ENCODE data around the gene FHAD1. TPM values are rescaled to one million over a fixed set of nuclear protein-coding genes. Genes with fewer than 3 reads are reported as not detected.
A peak's percentile ranks its signal among the peaks of the same experiment; 100 is the strongest.

The FHAD1 gene
- total RNA-seq, 3 donors from 2014 or later (not counting 1 experiment from before 2014, with no cell fraction given): 0.72 to 1.9 (median 1.7) TPM

DNA sequence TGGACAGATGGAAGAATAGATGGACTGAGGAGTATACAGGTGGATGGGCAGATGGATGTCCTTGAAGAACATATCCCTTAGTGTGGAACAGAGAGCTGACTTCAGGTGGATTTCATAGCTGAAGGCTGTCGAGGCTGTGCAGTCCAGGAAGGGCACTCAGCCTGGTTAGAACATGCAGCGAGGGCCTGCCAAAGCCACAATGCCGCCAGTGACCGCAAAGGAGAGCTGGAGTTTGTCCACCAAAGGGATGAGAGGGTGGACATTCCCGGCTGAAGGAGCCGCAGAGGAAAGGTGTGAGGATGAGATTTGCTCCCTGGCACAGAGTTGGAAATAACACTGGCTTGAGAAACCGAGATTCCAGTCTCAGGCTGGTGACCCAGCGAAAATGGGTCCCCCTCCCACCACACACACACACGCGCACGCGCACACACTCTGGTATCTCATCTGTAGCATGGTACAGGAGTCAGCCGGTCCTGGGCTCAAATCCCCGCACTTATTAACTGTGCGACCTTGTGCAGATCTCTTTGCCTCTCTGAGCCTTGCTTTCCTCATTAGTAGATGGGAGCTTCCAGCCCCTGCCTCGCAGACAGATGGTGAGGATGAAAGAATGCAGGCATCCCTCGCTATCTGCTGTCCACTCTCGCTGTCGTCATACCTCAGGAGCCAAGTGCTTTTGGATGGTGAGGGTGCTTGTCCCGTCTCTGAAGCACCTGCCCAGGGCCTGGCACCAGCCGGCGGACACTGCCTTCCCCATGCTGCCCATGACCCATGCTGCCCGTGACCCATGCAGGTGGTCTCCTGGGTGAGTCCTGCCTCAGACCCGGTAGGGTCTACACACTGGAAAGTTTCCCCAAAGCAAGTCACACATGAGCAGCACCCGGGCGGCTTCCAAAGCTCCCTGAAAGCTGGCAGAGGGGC is 135.8 kb downstream of the FHAD1 start:
- TF ChIP-seq, protein P1, sequence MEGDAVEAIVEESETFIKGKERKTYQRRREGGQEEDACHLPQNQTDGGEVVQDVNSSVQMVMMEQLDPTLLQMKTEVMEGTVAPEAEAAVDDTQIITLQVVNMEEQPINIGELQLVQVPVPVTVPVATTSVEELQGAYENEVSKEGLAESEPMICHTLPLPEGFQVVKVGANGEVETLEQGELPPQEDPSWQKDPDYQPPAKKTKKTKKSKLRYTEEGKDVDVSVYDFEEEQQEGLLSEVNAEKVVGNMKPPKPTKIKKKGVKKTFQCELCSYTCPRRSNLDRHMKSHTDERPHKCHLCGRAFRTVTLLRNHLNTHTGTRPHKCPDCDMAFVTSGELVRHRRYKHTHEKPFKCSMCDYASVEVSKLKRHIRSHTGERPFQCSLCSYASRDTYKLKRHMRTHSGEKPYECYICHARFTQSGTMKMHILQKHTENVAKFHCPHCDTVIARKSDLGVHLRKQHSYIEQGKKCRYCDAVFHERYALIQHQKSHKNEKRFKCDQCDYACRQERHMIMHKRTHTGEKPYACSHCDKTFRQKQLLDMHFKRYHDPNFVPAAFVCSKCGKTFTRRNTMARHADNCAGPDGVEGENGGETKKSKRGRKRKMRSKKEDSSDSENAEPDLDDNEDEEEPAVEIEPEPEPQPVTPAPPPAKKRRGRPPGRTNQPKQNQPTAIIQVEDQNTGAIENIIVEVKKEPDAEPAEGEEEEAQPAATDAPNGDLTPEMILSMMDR (IDR thresholded peaks at IDR 0.05): no peak
- 95% methylated on average over 26 of the region's 26 CpGs for WGBS (ENCODE audit: insufficient coverage)
- no peaks in the 10 kb centered on the region for H3K27me3 Mint-ChIP-seq (ENCODE audit: low read depth in 2 of 2)
- H3K4me3 Mint-ChIP-seq: peak overlapping the region; percentile 1
- peak overlapping the region in 1 of 2 donors; percentile 7 for H3K27ac Mint-ChIP-seq
- intact Hi-C loops (cut with micrococcal nuclease): loop anchor here (5.0 kb wide), 2 partner anchors 34 to 36 kb away; no protein-coding TSS in a partner anchor
- peaks cover 34 to 59% of the 10 kb centered on the region in 2 donors for H3K4me1 Mint-ChIP-seq
- Histone ChIP-seq H3K4me1 (ENCODE audit: control insufficient read depth, insufficient read depth, low read length) (peaks cover 38% of the 10 kb centered on the region), H3K4me3 (ENCODE audit: low read length) (no peak overlapping the region), H3K27me3 (ENCODE audit: control insufficient read depth, insufficient read depth, low read length) (no peaks in the 10 kb centered on the region), H3K36me3 (ENCODE audit: control insufficient read depth, insufficient read depth, low read length) (no peaks in the 10 kb centered on the region), H3K9me3 (ENCODE audit: control insufficient read depth, insufficient read depth, low read length) (no peaks in the 10 kb centered on the region), H3K27ac (ENCODE audit: low read length) (no peak overlapping the region)
- DNase-seq (no peak), ATAC-seq (no peak)
- H3K36me3 Mint-ChIP-seq: no peaks in the 10 kb centered on the region
- no peaks in the 10 kb centered on the region for H3K9me3 Mint-ChIP-seq

DNA sequence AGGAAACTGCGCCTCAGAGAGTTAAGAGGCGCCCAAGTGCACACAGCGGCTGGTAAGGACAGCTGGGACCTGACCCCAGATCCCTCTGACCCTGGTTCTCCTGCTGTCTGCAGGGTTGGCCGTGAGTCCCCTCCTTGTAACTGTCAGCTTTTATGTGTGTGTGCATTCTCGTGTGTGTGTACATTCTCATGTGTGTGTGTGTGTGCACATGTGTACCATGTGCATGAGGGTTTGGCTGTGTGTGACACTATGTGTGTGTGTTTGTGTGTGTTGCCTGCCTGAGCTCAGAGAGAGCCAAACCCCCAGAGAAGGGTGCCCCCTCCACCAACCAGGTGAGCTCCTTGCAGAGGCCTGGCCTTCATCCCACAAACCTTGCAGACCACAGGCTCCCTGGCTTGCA is 136.8 kb downstream of the FHAD1 start:
- H3K27ac Mint-ChIP-seq: peak overlapping the region; percentile 87 to 88
- WGBS (ENCODE audit: insufficient coverage): 91% methylated on average over 5 of the region's 5 CpGs
- H3K27me3 Mint-ChIP-seq (ENCODE audit: low read depth in 2 of 2): no peaks in the 10 kb centered on the region
- Histone ChIP-seq H3K27ac (ENCODE audit: low read length) (peak overlapping the region; percentile 63), H3K4me1 (ENCODE audit: control insufficient read depth, insufficient read depth, low read length) (peaks cover 38% of the 10 kb centered on the region), H3K36me3 (ENCODE audit: control insufficient read depth, insufficient read depth, low read length) (no peaks in the 10 kb centered on the region), H3K27me3 (ENCODE audit: control insufficient read depth, insufficient read depth, low read length) (no peaks in the 10 kb centered on the region), H3K9me3 (ENCODE audit: control insufficient read depth, insufficient read depth, low read length) (no peaks in the 10 kb centered on the region), H3K4me3 (ENCODE audit: low read length) (no peak overlapping the region)
- peaks cover 34 to 55% of the 10 kb centered on the region in 2 donors for H3K4me1 Mint-ChIP-seq
- intact Hi-C loops (cut with micrococcal nuclease): loop anchor here (5.0 kb wide), 2 partner anchors 33 to 37 kb away; no protein-coding TSS in a partner anchor
- TF ChIP-seq, protein P1 (IDR thresholded peaks at IDR 0.05): no peak
- H3K9me3 Mint-ChIP-seq: no peaks in the 10 kb centered on the region
- ATAC-seq (no peak), DNase-seq (no peak)
- no peaks in the 10 kb centered on the region for H3K36me3 Mint-ChIP-seq
- peak overlapping the region; percentile 93 for H3K4me3 Mint-ChIP-seq

DNA sequence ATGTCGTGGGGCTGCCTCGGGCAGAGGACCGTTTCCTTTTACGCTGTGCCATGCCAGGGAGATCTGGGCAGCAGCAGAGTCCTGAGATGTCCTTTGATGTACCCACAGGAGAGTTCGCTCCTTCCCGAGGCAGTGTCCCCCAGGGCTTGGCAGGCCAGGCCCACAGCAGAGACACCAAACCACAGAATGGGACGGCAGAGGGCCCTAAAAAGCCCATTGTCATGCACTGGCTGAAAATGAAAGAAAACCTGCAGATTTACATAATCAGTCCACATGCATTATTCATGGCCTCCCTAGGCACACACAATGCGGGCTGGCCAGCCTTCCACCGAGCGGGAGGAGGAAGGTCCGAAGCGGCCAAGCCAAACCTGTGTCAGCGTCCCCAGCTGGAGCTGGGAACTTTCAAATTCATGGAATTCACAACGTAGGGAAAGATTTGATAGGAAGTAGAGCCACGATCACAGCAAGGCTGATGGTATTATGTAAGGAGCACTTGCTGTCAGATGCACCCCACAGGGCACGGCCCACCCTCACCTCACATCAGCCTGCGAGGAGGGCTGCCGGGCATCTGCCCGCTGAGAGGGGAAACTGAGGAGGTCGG is 137.4 kb downstream of the FHAD1 start:
- no peaks in the 10 kb centered on the region for H3K27me3 ChIP-seq (ENCODE audit: control insufficient read depth, insufficient read depth, low read length)
- Mint-ChIP-seq H3K27me3 (ENCODE audit: low read depth in 2 of 2) (no peaks in the 10 kb centered on the region), H3K27ac (peak overlapping the region; percentile 87 to 88), H3K9me3 (no peaks in the 10 kb centered on the region), H3K36me3 (no peaks in the 10 kb centered on the region), H3K4me1 (peaks cover 34 to 55% of the 10 kb centered on the region in 2 donors), H3K4me3 (peak overlapping the region; percentile 93)
- TF ChIP-seq, protein P1 (IDR thresholded peaks at IDR 0.05): no peak
- H3K36me3 ChIP-seq (ENCODE audit: control insufficient read depth, insufficient read depth, low read length): no peaks in the 10 kb centered on the region
- ATAC-seq: peak; percentile 67 to 75 (median 72)
- no peaks in the 10 kb centered on the region for H3K9me3 ChIP-seq (ENCODE audit: control insufficient read depth, insufficient read depth, low read length)
- WGBS (ENCODE audit: insufficient coverage): 28% methylated on average over 20 of the region's 20 CpGs
- H3K4me1 ChIP-seq (ENCODE audit: control insufficient read depth, insufficient read depth, low read length): peaks cover 38% of the 10 kb centered on the region
- intact Hi-C loops (cut with micrococcal nuclease): loop anchor here (5.0 kb wide), 2 partner anchors 33 to 37 kb away; no protein-coding TSS in a partner anchor
- H3K4me3 ChIP-seq (ENCODE audit: low read length): peak overlapping the region; percentile 36
- peak; percentile 20 to 29 for DNase-seq
- peak overlapping the region; percentile 63 for H3K27ac ChIP-seq (ENCODE audit: low read length)
